ENCODE data around the gene ZBTB9.
A peak's percentile ranks its signal among the peaks of the same experiment; 100 is the strongest.

ZBTB9 gene

DNA sequence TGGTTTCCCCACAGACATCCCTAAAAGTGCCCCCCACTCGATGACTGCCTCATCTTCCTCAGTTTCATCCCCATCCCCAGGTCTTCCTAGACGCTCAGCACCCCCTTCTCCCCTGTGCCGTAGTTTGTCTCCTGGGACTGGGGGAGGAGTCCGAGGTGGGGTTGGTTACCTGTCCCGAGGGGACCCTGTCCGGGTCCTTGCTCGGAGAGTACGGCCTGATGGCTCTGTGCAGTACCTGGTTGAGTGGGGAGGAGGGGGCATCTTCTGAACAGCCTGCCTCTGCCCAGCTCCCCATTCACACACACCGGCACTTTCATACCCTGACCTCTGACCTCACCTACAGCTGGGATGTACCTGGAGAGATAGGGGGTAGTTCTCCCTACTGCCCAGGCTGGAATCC lies 38.5 kb upstream of the ZBTB9 start:
- DNase-seq (ENCODE audit: low spot score), result no peak
- TF ChIP-seq, protein P1, sequence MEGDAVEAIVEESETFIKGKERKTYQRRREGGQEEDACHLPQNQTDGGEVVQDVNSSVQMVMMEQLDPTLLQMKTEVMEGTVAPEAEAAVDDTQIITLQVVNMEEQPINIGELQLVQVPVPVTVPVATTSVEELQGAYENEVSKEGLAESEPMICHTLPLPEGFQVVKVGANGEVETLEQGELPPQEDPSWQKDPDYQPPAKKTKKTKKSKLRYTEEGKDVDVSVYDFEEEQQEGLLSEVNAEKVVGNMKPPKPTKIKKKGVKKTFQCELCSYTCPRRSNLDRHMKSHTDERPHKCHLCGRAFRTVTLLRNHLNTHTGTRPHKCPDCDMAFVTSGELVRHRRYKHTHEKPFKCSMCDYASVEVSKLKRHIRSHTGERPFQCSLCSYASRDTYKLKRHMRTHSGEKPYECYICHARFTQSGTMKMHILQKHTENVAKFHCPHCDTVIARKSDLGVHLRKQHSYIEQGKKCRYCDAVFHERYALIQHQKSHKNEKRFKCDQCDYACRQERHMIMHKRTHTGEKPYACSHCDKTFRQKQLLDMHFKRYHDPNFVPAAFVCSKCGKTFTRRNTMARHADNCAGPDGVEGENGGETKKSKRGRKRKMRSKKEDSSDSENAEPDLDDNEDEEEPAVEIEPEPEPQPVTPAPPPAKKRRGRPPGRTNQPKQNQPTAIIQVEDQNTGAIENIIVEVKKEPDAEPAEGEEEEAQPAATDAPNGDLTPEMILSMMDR (IDR thresholded peaks at IDR 0.05; ENCODE audit: extremely low read depth, insufficient read depth, missing control alignments), result no peak
- in situ Hi-C loops (cut with MboI; ENCODE audit: low pct_unique_long_range_greater_than_20kb, low sequenced_read_pairs, unreplicated experiment), result no loop called here

DNA sequence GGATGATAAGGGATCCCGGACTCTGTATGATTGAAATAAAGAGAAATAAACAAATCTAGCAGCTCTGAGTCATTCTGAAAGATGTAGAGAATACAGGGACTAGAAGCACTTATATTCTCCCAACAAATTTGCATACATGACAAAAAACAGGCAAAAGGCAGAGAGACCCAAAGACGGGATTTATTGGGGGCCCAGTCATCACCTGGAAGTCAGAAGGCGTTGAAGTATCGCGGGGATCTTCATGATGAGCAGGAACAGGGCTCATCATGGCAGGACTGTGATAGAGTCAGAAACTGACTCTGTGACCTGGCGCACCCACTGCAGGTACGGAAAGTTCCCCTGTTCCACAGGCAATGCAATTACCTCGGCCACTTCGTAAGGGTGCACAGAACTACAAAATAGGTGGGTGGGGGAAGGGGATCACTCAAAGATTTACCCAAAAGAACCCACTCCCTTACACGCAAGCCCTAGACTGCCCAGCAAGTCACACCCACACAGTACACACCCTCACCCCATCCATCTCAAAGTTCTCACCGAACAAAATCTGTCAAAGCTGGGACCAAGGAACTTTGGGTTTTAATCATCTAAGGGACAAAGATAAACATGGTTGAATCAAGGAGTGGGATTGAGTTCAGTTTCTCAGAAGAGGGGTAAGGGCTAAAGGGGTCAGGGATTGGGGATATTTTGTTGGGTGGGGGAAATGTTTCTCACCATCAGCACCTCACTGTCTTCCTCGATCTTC lies 37.8 kb upstream of the ZBTB9 start:
- TF ChIP-seq, protein P1 (IDR thresholded peaks at IDR 0.05; ENCODE audit: extremely low read depth, insufficient read depth, missing control alignments), result no peak
- DNase-seq (ENCODE audit: low spot score), result peak; percentile 66
- in situ Hi-C loops (cut with MboI; ENCODE audit: low pct_unique_long_range_greater_than_20kb, low sequenced_read_pairs, unreplicated experiment), result no loop called here

DNA sequence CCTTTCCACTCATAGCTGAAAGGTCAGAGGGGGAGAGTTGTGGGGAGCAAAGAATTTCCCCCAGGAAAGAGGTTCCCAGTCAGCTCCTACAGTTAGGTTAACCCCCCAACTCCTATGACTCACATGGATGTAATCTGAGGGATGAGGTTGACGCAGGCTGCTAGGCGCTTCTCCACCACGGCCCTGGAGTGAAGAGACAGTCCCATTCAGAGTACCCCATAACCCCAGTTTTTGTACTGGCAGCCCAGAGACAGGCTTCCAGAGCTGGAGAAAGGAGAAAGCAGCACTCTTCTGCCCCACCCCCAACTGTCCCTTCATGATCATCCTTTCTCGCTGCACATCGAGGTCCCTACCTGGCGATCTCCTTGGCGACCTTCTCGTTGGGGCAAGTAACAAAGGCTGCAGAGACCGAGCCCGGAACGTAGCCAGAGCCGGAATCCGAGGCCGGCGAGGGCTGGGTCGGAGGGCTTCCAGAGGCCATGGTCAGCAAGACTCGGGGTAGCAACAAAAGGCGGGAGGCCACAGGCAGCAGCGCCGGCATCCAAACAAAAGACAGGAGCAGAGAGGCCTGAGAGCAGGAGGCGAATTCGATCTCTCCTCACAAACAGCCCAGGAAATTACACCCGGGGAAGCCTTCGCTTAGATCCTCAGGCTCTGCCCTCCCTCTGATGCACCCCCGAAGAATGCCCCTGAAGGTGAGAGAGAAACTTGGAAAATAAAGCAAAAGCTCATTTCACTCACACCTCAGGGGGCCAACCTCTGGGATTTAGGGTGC lies 37.1 kb upstream of the ZBTB9 start:
- in situ Hi-C loops (cut with MboI; ENCODE audit: low pct_unique_long_range_greater_than_20kb, low sequenced_read_pairs, unreplicated experiment), result no loop called here
- DNase-seq (ENCODE audit: low spot score), result no peak
- TF ChIP-seq, protein P1 (IDR thresholded peaks at IDR 0.05; ENCODE audit: extremely low read depth, insufficient read depth, missing control alignments), result no peak

DNA sequence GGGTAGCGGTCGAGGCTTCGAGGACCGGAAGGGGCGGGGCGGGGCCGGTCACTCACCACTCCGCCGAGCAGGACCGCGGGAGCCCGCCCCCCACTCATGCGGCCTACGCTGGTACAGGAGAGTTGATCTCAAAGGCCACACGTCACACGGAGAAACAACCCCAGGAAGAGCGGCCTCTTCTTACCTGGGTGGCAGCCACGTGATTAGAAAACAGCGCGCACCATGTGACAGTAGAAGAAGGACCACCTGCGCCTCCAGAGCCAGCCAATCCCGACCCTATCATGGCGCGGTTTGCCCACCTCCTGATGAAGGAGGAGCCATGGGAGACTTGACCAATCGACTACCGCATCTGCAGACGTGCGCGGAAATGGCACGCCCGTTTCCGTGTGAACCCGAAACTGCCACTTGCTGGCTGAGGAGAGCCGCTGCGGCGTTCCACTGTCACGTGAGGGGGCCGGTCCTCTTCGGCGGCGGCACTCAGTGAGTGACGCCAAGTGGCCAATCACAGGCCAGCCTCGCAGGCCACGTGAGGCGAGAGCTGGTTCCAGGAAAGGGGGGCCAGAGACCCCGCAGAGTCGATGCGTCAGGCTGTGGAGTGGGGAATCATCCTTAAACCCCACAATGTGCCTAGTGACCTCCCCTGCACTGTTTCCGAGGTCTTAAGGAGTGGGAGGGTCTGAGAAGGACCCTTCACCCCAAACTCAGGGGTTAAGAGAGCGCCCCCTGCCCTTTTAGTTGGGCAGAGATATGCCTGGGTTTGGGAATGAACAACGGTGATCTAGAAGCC lies 36.3 kb upstream of the ZBTB9 start, which contains the start of gene CUTA:
Gene CUTA (minus strand): TSS at position 205 of the 787 bp plus-strand sequence. CDS start 107 bp downstream, at position 98.
- DNase-seq (ENCODE audit: low spot score), result peak; percentile 95
- TF ChIP-seq, protein P1 (IDR thresholded peaks at IDR 0.05; ENCODE audit: extremely low read depth, insufficient read depth, missing control alignments), result peak; percentile 40
- in situ Hi-C loops (cut with MboI; ENCODE audit: low pct_unique_long_range_greater_than_20kb, low sequenced_read_pairs, unreplicated experiment), result no loop called here

DNA sequence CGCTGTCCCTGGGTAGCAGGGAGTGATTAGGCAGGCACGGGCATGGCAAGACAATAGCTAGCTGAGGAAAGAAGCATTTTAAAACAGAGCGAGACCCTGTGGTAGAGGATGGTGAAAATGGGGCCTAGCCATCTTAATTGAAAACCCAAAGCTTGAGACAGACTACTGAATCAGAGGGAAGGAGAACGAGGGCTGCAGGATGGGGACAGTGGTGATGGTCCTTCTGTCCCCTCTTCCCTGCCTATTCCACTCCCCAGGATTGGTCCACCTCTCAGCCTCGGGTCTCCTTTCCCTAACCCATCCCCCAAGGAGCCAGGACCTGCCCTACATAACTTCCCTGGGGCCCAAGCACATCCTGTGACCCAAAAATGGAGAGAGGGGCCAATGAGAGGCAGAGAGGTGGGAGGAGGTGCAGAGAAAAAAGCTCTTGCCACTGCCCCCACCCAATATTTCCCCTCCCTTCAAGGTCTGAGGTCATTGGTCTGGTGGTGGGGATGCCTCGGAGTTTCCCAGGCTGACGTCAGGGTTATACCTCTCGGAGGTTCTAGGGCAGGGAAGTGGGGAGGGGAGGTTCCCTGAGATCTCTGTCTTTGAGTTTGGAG lies 35.6 kb upstream of the ZBTB9 start:
- peak; percentile 45 for DNase-seq (ENCODE audit: low spot score)
- in situ Hi-C loops (cut with MboI; ENCODE audit: low pct_unique_long_range_greater_than_20kb, low sequenced_read_pairs, unreplicated experiment), result no loop called here
- TF ChIP-seq, protein P1 (IDR thresholded peaks at IDR 0.05; ENCODE audit: extremely low read depth, insufficient read depth, missing control alignments), result no peak

Data from GM13977 (cell line).